HL-60 (cell line): ENCODE data around the gene ICA1.

Source experiments
- CTCF ChIP-seq: IDR thresholded peaks from one replicate; pipeline ENCODE4 v1.5.1; 2011; ENCODE audit warnings: low read length, control low read depth, inconsistent platforms; ENCODE audit not compliant: insufficient read depth
- GABPA ChIP-seq: IDR thresholded peaks from 2 replicates; pipeline ENCODE4 v1.6.1; 2012; ENCODE audit warnings: low read depth
- POLR2AphosphoS5 ChIP-seq: IDR thresholded peaks from 2 replicates; pipeline ENCODE4 v1.6.1; 2012; ENCODE audit warnings: low read depth
- REST ChIP-seq: IDR thresholded peaks from 2 replicates; pipeline ENCODE4 v1.6.1; 2012; ENCODE audit warnings: low read depth; ENCODE audit not compliant: insufficient replicate concordance
- SPI1 ChIP-seq: IDR thresholded peaks from 2 replicates; pipeline ENCODE4 v1.6.1; 2012; ENCODE audit warnings: low read depth, mild to moderate bottlenecking, borderline replicate concordance

GRCh38 chr7:8278183-8278582 is 16.2 kb upstream of the ICA1 start:
- no peak for TF ChIP-seq POLR2AphosphoS5
- TF ChIP-seq CTCF, result no peak
- TF ChIP-seq SPI1, result no peak
- TF ChIP-seq REST, result no peak
- TF ChIP-seq GABPA, result no peak
